ENCODE results near the gene KRTAP10-8. TPM values are rescaled to one million over a fixed set of nuclear protein-coding genes. Genes with fewer than 3 reads are reported as not detected.

Gene KRTAP10-8
- total RNA-seq, 1 experiment from 2014 or later: not detected

Other genes with a start within 250 kb of the KRTAP10-8 start
- 1.6 and 1.9 TPM in 2 replicates for gene LRRC3, start 156.6 kb upstream of the KRTAP10-8 start, total RNA-seq (2014; rRNA removed; shearing (Covaris generic))
- gene KRTAP10-1, start 71.9 kb upstream of the KRTAP10-8 start, total RNA-seq (2014; rRNA removed; shearing (Covaris generic)): not detected in 2 replicates
- not detected in 2 replicates for gene KRTAP10-2, start 60.6 kb upstream of the KRTAP10-8 start, total RNA-seq (2014; rRNA removed; shearing (Covaris generic))
- gene KRTAP10-3, start 53.3 kb upstream of the KRTAP10-8 start, total RNA-seq (2014; rRNA removed; shearing (Covaris generic)): not detected in 2 replicates
- not detected in 2 replicates for gene KRTAP10-4, start 38.4 kb upstream of the KRTAP10-8 start, total RNA-seq (2014; rRNA removed; shearing (Covaris generic))
- gene KRTAP10-5, start 31.5 kb upstream of the KRTAP10-8 start, total RNA-seq (2014; rRNA removed; shearing (Covaris generic)): not detected in 2 replicates
- not detected in 2 replicates for gene KRTAP10-6, start 19.6 kb upstream of the KRTAP10-8 start, total RNA-seq (2014; rRNA removed; shearing (Covaris generic))
- not detected in 2 replicates for gene KRTAP10-7, start 11.5 kb upstream of the KRTAP10-8 start, total RNA-seq (2014; rRNA removed; shearing (Covaris generic))
- not detected in 2 replicates for gene KRTAP10-9, start 15.0 kb downstream of the KRTAP10-8 start, total RNA-seq (2014; rRNA removed; shearing (Covaris generic))
- not detected in 2 replicates for gene KRTAP10-10, start 25.3 kb downstream of the KRTAP10-8 start, total RNA-seq (2014; rRNA removed; shearing (Covaris generic))
- gene KRTAP10-11, start 34.3 kb downstream of the KRTAP10-8 start, total RNA-seq (2014; rRNA removed; shearing (Covaris generic)): not detected in 2 replicates
- not detected in 2 replicates for gene KRTAP12-4, start 42.6 kb downstream of the KRTAP10-8 start, total RNA-seq (2014; rRNA removed; shearing (Covaris generic))
- not detected in 2 replicates for gene KRTAP12-3, start 45.9 kb downstream of the KRTAP10-8 start, total RNA-seq (2014; rRNA removed; shearing (Covaris generic))
- gene KRTAP12-2, start 54.8 kb downstream of the KRTAP10-8 start, total RNA-seq (2014; rRNA removed; shearing (Covaris generic)): not detected in 2 replicates
- gene KRTAP12-1, start 70.1 kb downstream of the KRTAP10-8 start, total RNA-seq (2014; rRNA removed; shearing (Covaris generic)): not detected in 2 replicates
- not detected in 2 replicates for gene KRTAP10-12, start 85.1 kb downstream of the KRTAP10-8 start, total RNA-seq (2014; rRNA removed; shearing (Covaris generic))
- gene TSPEAR, start 99.5 kb downstream of the KRTAP10-8 start, total RNA-seq (2014; rRNA removed; shearing (Covaris generic)): not detected in 2 replicates
- 40.2 and 40.7 TPM in 2 replicates for gene UBE2G2, start 189.7 kb downstream of the KRTAP10-8 start, total RNA-seq (2014; rRNA removed; shearing (Covaris generic))
- 88.6 and 100.0 TPM in 2 replicates for gene SUMO3, start 206.0 kb downstream of the KRTAP10-8 start, total RNA-seq (2014; rRNA removed; shearing (Covaris generic))

All from RPMI7951 (cell line).